Esophagus muscularis mucosa (tissue), 4 donors: ENCODE results near the gene MAML3. TPM values are rescaled to one million over a fixed set of nuclear protein-coding genes. Genes with fewer than 3 reads are reported as not detected.

ENCODE experiments used
- DNase-seq: peaks from one replicate; pipeline ENCODE4 v3.0.0-alpha.2; 2017; ENCODE audit errors: extremely low spot score
- H3K27ac ChIP-seq, 4 donors: fragments of 200-600 bp; sonication (generic); replicated peaks in 1 of 4; 1 replicate in 3 of 4; 2 replicates in 1 of 4; pipeline ENCODE4 v1.5.1; 2016 to 2019; ENCODE audit warnings: mild to moderate bottlenecking in 1 of 4
- H3K27me3 ChIP-seq, 4 donors: fragments of 200-600 bp; sonication (generic); one replicate each; pipeline versions ENCODE4 v1.5.1 to v1.6.0; 2016 to 2019
- H3K36me3 ChIP-seq, 4 donors: fragments of 200-600 bp; sonication (generic); one replicate each; pipeline ENCODE4 v1.5.1; 2016 to 2019
- H3K4me1 ChIP-seq, 4 donors: fragments of 200-600 bp; sonication (generic); one replicate each; pipeline ENCODE4 v1.5.1; 2016 to 2019
- H3K4me3 ChIP-seq, 4 donors: fragments of 200-600 bp; sonication (generic); 1 replicate in 2 of 4; 2 replicates in 2 of 4; pipeline ENCODE4 v1.5.1; 2016 to 2019; ENCODE audit warnings: mild to moderate bottlenecking in 4 of 4, moderate library complexity in 1 of 4
- H3K9me3 ChIP-seq, 4 donors: fragments of 200-600 bp; sonication (generic); 1 replicate in 3 of 4; 2 replicates in 1 of 4; pipeline ENCODE4 v1.5.1; 2016 to 2019
- CTCF ChIP-seq, 3 experiments: fragments of 200-600 bp in 2 of 3; fragments of 450-650 bp in 1 of 3; sonication (generic) in 2 of 3; IDR thresholded peaks; one replicate each; pipeline ENCODE4 v1.5.1; 2017 to 2019; ENCODE audit warnings: antibody characterized with exemption in 3 of 3, mild to moderate bottlenecking in 2 of 3, moderate library complexity in 1 of 3
- EP300 ChIP-seq: sonication (generic); formaldehyde crosslinking; IDR thresholded peaks from one replicate; pipeline ENCODE4 v1.6.1; 2017; ENCODE audit warnings: antibody characterized with exemption
- POLR2A ChIP-seq: fragments of 450-650 bp; IDR thresholded peaks from one replicate; pipeline ENCODE4 v1.6.1; 2017; ENCODE audit warnings: antibody characterized with exemption, moderate library complexity, mild to moderate bottlenecking, low read depth
- POLR2AphosphoS5 ChIP-seq, 2 donors: sonication (generic); formaldehyde crosslinking; IDR thresholded peaks; one replicate each; pipeline ENCODE4 v1.6.1; 2017; ENCODE audit warnings: antibody characterized with exemption in 2 of 2
- WGBS: methylation state at CpG from one replicate; pipeline ENCODE4 v1.1.5; 2018; 5-methylcytosine and 5-hydroxymethylcytosine counted together
- intact Hi-C: fragments of 100-400 bp; cut with DNase I; formaldehyde crosslinking; loops from one replicate; pipeline ENCODE4 v1.15.1; 2023
- total RNA-seq, 4 donors: library from RNA; depleted of rRNA; stranded (reverse); fragments of >200 nt; gene quantifications; one replicate each; pipeline versions ENCODE4 v1.1.0 to v1.2.1, GENCODE V29; 2016

MAML3 gene
- total RNA-seq, 4 donors from 2014 or later = 5.0 to 8.7 (median 7.1) TPM

DNA sequence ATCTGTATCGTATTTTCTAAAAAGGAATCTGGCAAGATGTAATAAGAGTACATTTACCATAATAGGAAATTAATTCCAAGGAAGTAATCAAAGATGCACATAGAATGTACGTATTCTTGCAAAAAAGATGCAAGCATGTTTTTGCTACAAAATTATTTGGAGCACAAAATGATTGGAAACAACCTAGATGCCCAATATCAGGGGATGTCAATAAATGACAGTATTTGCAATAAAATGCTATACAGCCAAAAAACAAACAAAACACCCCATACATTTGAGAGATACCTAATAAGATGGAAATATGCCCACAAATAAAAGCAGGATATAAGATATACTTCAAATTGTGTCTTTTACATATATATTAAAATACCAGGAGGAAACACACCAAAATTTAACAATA is 29.3 kb upstream of the MAML3 start:
- H3K4me1 ChIP-seq = peaks cover 0 to 8% (median 3%) of the 10 kb centered on the region in 4 donors
- no peak for DNase-seq
- H3K27ac ChIP-seq = no peak overlapping the region
- intact Hi-C loops = no loop called here
- H3K36me3 ChIP-seq = no peaks in the 10 kb centered on the region
- H3K4me3 ChIP-seq = no peak overlapping the region
- TF ChIP-seq POLR2A (no peak), EP300 (no peak), POLR2AphosphoS5 (IDR thresholded peaks at IDR 0.05) (no peak), CTCF (IDR thresholded peaks at IDR 0.05) (no peak)
- H3K27me3 ChIP-seq = no peaks in the 10 kb centered on the region
- H3K9me3 ChIP-seq = no peaks in the 10 kb centered on the region
- WGBS = 95% methylated on average over 2 of the region's 2 CpGs

DNA sequence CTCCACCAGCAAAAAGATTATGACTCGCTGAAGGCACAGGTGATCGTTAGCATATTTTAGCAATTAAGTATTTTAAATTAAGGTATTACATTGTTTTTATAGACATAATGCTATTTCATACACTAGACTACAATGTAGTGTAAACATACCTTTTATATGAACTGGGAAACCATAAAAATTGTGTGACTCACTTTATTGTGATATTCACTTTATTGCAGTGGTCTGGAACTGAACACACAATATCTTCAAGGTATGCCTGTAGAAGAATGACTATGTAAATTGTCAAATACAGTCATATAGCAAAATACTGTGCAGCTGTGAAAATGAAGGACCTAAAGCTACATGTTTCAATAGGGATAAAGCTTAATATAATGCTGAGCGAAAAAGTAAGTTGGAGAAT is 26.6 kb upstream of the MAML3 start:
- TF ChIP-seq EP300 (no peak), CTCF (IDR thresholded peaks at IDR 0.05) (no peak), POLR2A (no peak), POLR2AphosphoS5 (IDR thresholded peaks at IDR 0.05) (no peak)
- Histone ChIP-seq H3K9me3 (no peaks in the 10 kb centered on the region), H3K36me3 (no peaks in the 10 kb centered on the region), H3K27ac (no peak overlapping the region), H3K27me3 (no peaks in the 10 kb centered on the region), H3K4me1 (no peaks in the 10 kb centered on the region), H3K4me3 (no peak overlapping the region)
- DNase-seq = no peak
- intact Hi-C loops = no loop called here
- 96% methylated on average over 3 of the region's 3 CpGs for WGBS

DNA sequence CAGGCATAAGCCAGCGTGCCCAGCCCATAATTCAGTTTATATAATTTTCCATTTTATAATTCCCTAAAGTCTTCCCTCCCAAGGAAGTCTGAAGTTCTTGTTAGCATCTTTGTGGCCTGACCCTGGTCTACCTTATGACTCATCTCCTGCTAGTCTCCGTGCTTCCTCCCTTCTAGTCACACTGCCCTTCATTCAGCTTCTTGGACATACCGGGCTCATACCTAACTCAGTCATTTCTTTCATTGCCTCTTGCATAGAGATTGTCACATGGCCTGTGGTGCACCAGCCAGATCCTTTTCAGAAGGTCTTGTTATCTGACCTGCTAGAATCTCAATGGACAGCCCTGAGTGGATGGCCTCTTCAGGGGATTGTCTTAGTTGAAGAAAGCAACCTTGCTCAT is 22.8 kb upstream of the MAML3 start:
- TF ChIP-seq POLR2A (no peak), CTCF (IDR thresholded peaks at IDR 0.05) (no peak), EP300 (no peak), POLR2AphosphoS5 (IDR thresholded peaks at IDR 0.05) (no peak)
- H3K27ac ChIP-seq = no peak overlapping the region
- 93% methylated on average over 3 of the region's 3 CpGs for WGBS
- H3K4me1 ChIP-seq = no peaks in the 10 kb centered on the region
- no peaks in the 10 kb centered on the region for H3K36me3 ChIP-seq
- H3K9me3 ChIP-seq = no peaks in the 10 kb centered on the region
- DNase-seq = no peak
- H3K27me3 ChIP-seq = no peaks in the 10 kb centered on the region
- no peak overlapping the region for H3K4me3 ChIP-seq
- intact Hi-C loops = no loop called here

DNA sequence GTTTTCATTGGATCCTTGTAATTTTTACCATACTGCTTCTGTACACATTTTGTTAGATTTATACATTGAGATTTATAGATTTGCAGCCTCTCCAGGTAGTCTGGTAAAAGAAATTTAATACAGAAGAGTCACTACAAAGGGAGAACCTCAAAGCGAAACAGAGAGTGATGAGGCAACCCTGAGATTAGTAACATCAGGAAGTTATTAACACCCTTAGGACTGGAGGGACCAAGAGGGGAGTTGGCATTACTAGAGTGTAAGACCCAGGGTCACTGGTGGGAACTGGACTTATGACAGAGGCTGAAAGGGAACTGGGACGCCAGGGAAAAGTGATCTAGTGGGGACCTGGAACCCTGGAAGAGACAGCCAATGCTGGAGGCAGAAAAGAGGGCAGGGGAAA is 20.6 kb upstream of the MAML3 start:
- DNase-seq = no peak
- no peaks in the 10 kb centered on the region for H3K4me1 ChIP-seq
- no peak overlapping the region for H3K27ac ChIP-seq
- WGBS = 77% methylated on average over 2 of the region's 2 CpGs
- H3K36me3 ChIP-seq = no peaks in the 10 kb centered on the region
- H3K27me3 ChIP-seq = no peaks in the 10 kb centered on the region
- intact Hi-C loops = no loop called here
- H3K9me3 ChIP-seq = no peaks in the 10 kb centered on the region
- no peak overlapping the region for H3K4me3 ChIP-seq
- TF ChIP-seq POLR2AphosphoS5 (IDR thresholded peaks at IDR 0.05) = no peak
- no peak for TF ChIP-seq EP300

- no peak for TF ChIP-seq CTCF (IDR thresholded peaks at IDR 0.05)
- no peak for TF ChIP-seq POLR2A
- no peak for TF ChIP-seq POLR2AphosphoS5 (IDR thresholded peaks at IDR 0.05)
- TF ChIP-seq EP300 = no peak
- 92% methylated on average over 1 of the region's 1 CpG for WGBS
- no peak overlapping the region for H3K4me3 ChIP-seq
Observed at GRCh38 chr4:140172960-140173359, 19.0 kb upstream of the MAML3 start.

More at GRCh38 chr4:140172960-140173359, 19.0 kb upstream of the MAML3 start:
- Histone ChIP-seq H3K9me3 (no peaks in the 10 kb centered on the region), H3K27ac (no peak overlapping the region), H3K36me3 (no peaks in the 10 kb centered on the region), H3K27me3 (no peaks in the 10 kb centered on the region), H3K4me1 (no peaks in the 10 kb centered on the region)
- intact Hi-C loops = no loop called here
- DNase-seq = no peak
